Neural cell (in vitro differentiated cells): Measurements from ENCODE around the gene FAM118B. TPM values are rescaled to one million over a fixed set of nuclear protein-coding genes. Genes with fewer than 3 reads are reported as not detected.
A peak's percentile ranks its signal among the peaks of the same experiment; 100 is the strongest.
"Not testable (repeated sequence)": the region's sequence is repeated elsewhere in the genome, so short reads cannot be mapped to it uniquely, and the experiment has no call there.

Experiments
- H2AFZ ChIP-seq: fragments of 200-600, 300-800 bp; sonication (generic), shearing (Covaris generic); 2 replicates; pipeline ENCODE4 v1.6.0; 2014; ENCODE audit warnings: low read depth, mild to moderate bottlenecking, antibody characterized with exemption, low read length, moderate library complexity
- H3F3A ChIP-seq: fragments of 200-600 bp; shearing (Covaris generic); 2 replicates; pipeline ENCODE4 v1.6.1; 2016; ENCODE audit warnings: mild to moderate bottlenecking, moderate library complexity, mixed read lengths, antibody characterized with exemption, low read length; ENCODE audit not compliant: insufficient read depth, poor library complexity, severe bottlenecking
- H3K27ac ChIP-seq: fragments of 200-600, 300-800 bp; sonication (generic), shearing (Covaris generic); 2 replicates; pipeline ENCODE4 v1.5.1; 2014; ENCODE audit warnings: mild to moderate bottlenecking, low read length, moderate library complexity
- H3K27me3 ChIP-seq: fragments of 300-800, 200-600 bp; sonication (generic), shearing (Covaris generic); 2 replicates; pipeline ENCODE4 v1.6.0; 2014; ENCODE audit warnings: mild to moderate bottlenecking, low read depth, low read length, moderate library complexity; ENCODE audit not compliant: insufficient read depth
- H3K36me3 ChIP-seq: fragments of 300-800, 200-600 bp; sonication (generic), shearing (Covaris generic); 2 replicates; pipeline ENCODE4 v1.5.1; 2014; ENCODE audit warnings: mild to moderate bottlenecking, antibody characterized with exemption, low read length, moderate library complexity; ENCODE audit not compliant: insufficient read depth
- H3K4me2 ChIP-seq: fragments of 300-800, 200-600 bp; sonication (generic), shearing (Covaris generic); 2 replicates; pipeline ENCODE4 v1.6.0; 2014; ENCODE audit warnings: mild to moderate bottlenecking, low read length
- H3K4me3 ChIP-seq: fragments of 300-800, 200-600 bp; sonication (generic), shearing (Covaris generic); 2 replicates; pipeline ENCODE4 v1.5.1; 2014; ENCODE audit warnings: mild to moderate bottlenecking, low read length, moderate library complexity
- H3K79me2 ChIP-seq: fragments of 200-600 bp; shearing (Covaris generic); replicated peaks from 2 replicates; pipeline ENCODE4 v1.6.0; 2014; ENCODE audit warnings: mild to moderate bottlenecking, low read length, moderate library complexity; ENCODE audit not compliant: insufficient read depth
- H3K9ac ChIP-seq: fragments of 300-800, 200-600 bp; sonication (generic), shearing (Covaris generic); 2 replicates; pipeline ENCODE4 v1.6.1; 2016; ENCODE audit warnings: mild to moderate bottlenecking, low read length, mixed read lengths
- H3K9me2 ChIP-seq: fragments of 200-600 bp; shearing (Covaris generic); 2 replicates; pipeline ENCODE4 v1.6.1; 2016; ENCODE audit warnings: mild to moderate bottlenecking, low read length, mixed read lengths; ENCODE audit not compliant: insufficient read depth
- H3K9me3 ChIP-seq: fragments of 200-600, 300-800 bp; sonication (generic), shearing (Covaris generic); 2 replicates; pipeline ENCODE4 v1.6.1; 2016; ENCODE audit warnings: mild to moderate bottlenecking, mixed run types, low read length, moderate library complexity, mixed read lengths
- H4K20me1 ChIP-seq: fragments of 200-600 bp; shearing (Covaris generic); 2 replicates; pipeline ENCODE4 v1.6.1; 2016; ENCODE audit warnings: mild to moderate bottlenecking, mixed run types; ENCODE audit not compliant: insufficient read depth
- CTCF ChIP-seq: fragments of 450-650 bp; IDR thresholded peaks from 2 replicates; pipeline ENCODE4 v1.5.1; 2014; ENCODE audit warnings: antibody characterized with exemption, mild to moderate bottlenecking, moderate library complexity; ENCODE audit not compliant: poor library complexity, severe bottlenecking
- EP300 ChIP-seq: fragments of 450-650 bp; conservative IDR thresholded peaks from 2 replicates; pipeline ENCODE4 v1.6.1; 2014; ENCODE audit warnings: antibody characterized with exemption, mild to moderate bottlenecking, moderate library complexity; ENCODE audit not compliant: poor library complexity, severe bottlenecking
- EZH2 ChIP-seq: fragments of 200-600, 300-800 bp; shearing (Covaris generic), sonication (generic); IDR thresholded peaks from 2 replicates; pipeline ENCODE4 v1.6.1; 2014; ENCODE audit warnings: antibody characterized with exemption, low read length, borderline replicate concordance, mild to moderate bottlenecking; ENCODE audit not compliant: insufficient read depth, poor library complexity, severe bottlenecking
- MXI1 ChIP-seq: fragments of 450-650 bp; conservative IDR thresholded peaks from 2 replicates; pipeline ENCODE4 v1.6.1; 2014; ENCODE audit warnings: antibody characterized with exemption, mild to moderate bottlenecking; ENCODE audit not compliant: poor library complexity, severe bottlenecking
- POLR2AphosphoS5 ChIP-seq: IDR thresholded peaks from 2 replicates; pipeline ENCODE4 v1.6.1; 2012
- RAD21 ChIP-seq: fragments of 450-650 bp; conservative IDR thresholded peaks from 2 replicates; pipeline ENCODE4 v1.6.1; 2014; ENCODE audit warnings: antibody characterized with exemption, mild to moderate bottlenecking, moderate library complexity
- REST ChIP-seq: IDR thresholded peaks from 2 replicates; pipeline ENCODE4 v1.6.1; 2012; ENCODE audit warnings: borderline replicate concordance
- SMC3 ChIP-seq: fragments of 450-650 bp; conservative IDR thresholded peaks from 2 replicates; pipeline ENCODE4 v1.6.1; 2014; ENCODE audit warnings: antibody characterized with exemption, mild to moderate bottlenecking, moderate library complexity; ENCODE audit not compliant: poor library complexity
- TAF1 ChIP-seq: IDR thresholded peaks from 2 replicates; pipeline ENCODE4 v1.6.1; 2012; ENCODE audit warnings: low read depth
- polyA plus RNA-seq: library from polyadenylated mRNA; depleted of rRNA; stranded (reverse); fragments of >200 nt; gene quantifications from 2 replicates; pipeline ENCODE4 v1.2.3, GENCODE V29; 2014

FAM118B gene
- polyA plus RNA-seq, 1 donor from 2014 or later = 54.1 TPM

- Histone ChIP-seq H3K4me3 (no peak overlapping the region), H3K4me2 (no peak overlapping the region)
- peak; percentile 40 for TF ChIP-seq CTCF
- no peak for TF ChIP-seq SMC3
Measured at GRCh38 chr11:126307706-126308105, 96.1 kb downstream of the FAM118B start.

GRCh38 chr11:126308271-126308671 lies 96.7 kb downstream of the FAM118B start:
- no peak overlapping the region for H3K9ac ChIP-seq
- TF ChIP-seq TAF1 = no peak
- TF ChIP-seq REST = no peak
- no peak for TF ChIP-seq RAD21
- TF ChIP-seq EP300 = no peak
- TF ChIP-seq MXI1 = no peak
- TF ChIP-seq CTCF = no peak
- TF ChIP-seq EZH2 = no peak
- no peak for TF ChIP-seq POLR2AphosphoS5
- no peak for TF ChIP-seq SMC3
- no peaks in the 10 kb centered on the region for H3K9me3 ChIP-seq
- H3K27me3 ChIP-seq = no peaks in the 10 kb centered on the region
- no peak overlapping the region for H3K4me2 ChIP-seq
- H3K9me2 ChIP-seq = no peaks in the 10 kb centered on the region
- H2AFZ ChIP-seq = no peak overlapping the region
- H3K4me3 ChIP-seq = no peak overlapping the region
- no peak overlapping the region for H3K27ac ChIP-seq
- H4K20me1 ChIP-seq = no peaks in the 10 kb centered on the region
- H3K36me3 ChIP-seq = no peaks in the 10 kb centered on the region
- peaks cover 3% of the 10 kb centered on the region for H3K79me2 ChIP-seq
- H3F3A ChIP-seq = no peaks in the 10 kb centered on the region

More at GRCh38 chr11:126307706-126308105, 96.1 kb downstream of the FAM118B start:
- H3K9me2 ChIP-seq = no peaks in the 10 kb centered on the region
- no peaks in the 10 kb centered on the region for H3K27me3 ChIP-seq
- no peak overlapping the region for H3K9ac ChIP-seq
- H3K27ac ChIP-seq = no peak overlapping the region
- no peaks in the 10 kb centered on the region for H3F3A ChIP-seq
- H4K20me1 ChIP-seq = no peaks in the 10 kb centered on the region
- peaks cover 9% of the 10 kb centered on the region for H3K79me2 ChIP-seq
- H2AFZ ChIP-seq = no peak overlapping the region
- no peaks in the 10 kb centered on the region for H3K9me3 ChIP-seq
- no peaks in the 10 kb centered on the region for H3K36me3 ChIP-seq

- not testable (repeated sequence) for H3K9me3 ChIP-seq, H4K20me1 ChIP-seq, H2AFZ ChIP-seq, H3K9me2 ChIP-seq, H3K27ac ChIP-seq, H3K4me3 ChIP-seq, H3K4me2 ChIP-seq, H3K36me3 ChIP-seq, H3K79me2 ChIP-seq, H3K9ac ChIP-seq, H3F3A ChIP-seq, H3K27me3 ChIP-seq
Measured at GRCh38 chr11:126308771-126309170, 97.2 kb downstream of the FAM118B start.
